Activated CD4-positive, alpha-beta T cell treated with anti-CD3 and anti-CD28 coated beads, Interleukin-2, Interleukin-6, amounts not matched to agents 100 ng/mL and 50 ng/mL, durations not matched to agents 16 hours and 8 hours (primary cell): Measurements from ENCODE around the gene NCOA7.
"Not testable (repeated sequence)": the region's sequence is repeated elsewhere in the genome, so short reads cannot be mapped to it uniquely, and the experiment has no call there.

Source experiments
- DNase-seq: peaks from one replicate; pipeline ENCODE4 v3.0.0-alpha.2; 2020

Gene NCOA7

GRCh38 chr6:125842091-125842626 lies 51.4 kb downstream of the NCOA7 start:
- no peak for DNase-seq

DNA sequence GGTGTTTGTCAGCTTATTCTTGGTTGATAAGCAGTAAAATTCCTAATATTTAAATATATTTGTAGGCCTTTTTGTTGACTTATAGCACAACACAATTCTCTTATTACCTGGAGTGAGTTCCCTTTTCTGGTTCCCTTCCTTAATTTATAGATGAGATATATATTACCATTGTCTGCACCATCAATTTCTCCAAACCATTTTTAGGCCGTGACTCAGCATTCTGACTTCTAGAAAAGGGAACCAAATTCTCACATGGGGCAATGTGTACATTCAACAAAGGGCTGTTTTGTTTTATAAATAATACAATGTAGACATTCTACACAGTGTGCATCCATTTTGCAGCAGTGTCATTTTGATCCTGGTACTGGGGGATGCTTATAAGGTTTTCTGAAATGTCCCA lies 52.8 kb downstream of the NCOA7 start:
- no peak for DNase-seq

GRCh38 chr6:125844989-125845388 lies 54.2 kb downstream of the NCOA7 start:
- no peak for DNase-seq

DNA sequence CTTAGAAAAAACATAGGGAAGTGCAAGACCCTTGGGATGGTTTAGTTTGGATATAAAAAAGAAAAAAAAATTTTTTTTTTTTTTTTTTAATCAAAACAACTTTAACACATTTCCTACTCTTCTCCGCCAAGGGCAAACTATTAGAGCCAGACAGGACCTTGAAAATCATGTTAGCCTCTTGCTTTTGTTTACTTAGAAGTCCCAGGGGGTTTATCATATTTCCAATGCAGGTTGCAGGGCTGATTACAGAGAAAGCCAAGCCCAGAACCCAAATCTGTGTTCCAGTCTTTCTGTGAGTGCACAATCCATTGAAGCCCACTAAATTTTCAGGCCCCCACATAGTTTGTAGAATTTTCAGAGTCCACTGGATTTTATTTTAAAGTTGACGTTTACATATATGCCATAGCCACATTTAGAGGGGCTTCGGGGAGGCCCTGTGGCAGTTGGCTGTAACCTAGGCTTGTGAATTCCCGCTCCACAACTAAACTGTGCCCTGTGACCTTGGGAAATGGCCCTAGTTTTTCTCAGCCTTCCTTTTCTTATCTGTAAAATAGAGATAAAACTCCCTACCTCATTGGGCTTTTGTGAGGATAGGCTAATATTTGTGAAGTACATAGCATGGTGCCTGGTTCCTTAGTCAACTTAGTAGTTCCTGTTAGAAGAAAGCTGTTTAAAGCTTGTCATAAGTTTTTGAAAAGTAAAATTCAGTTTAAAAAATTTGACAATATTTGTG lies 55.7 kb downstream of the NCOA7 start:
- no peak for DNase-seq

GRCh38 chr6:125848286-125848685 lies 57.5 kb downstream of the NCOA7 start:
- not testable (repeated sequence) for DNase-seq

GRCh38 chr6:125850361-125850760 lies 59.6 kb downstream of the NCOA7 start:
- no peak for DNase-seq

GRCh38 chr6:125852587-125852986 lies 61.8 kb downstream of the NCOA7 start:
- no peak for DNase-seq

- DNase-seq = no peak
Observed at GRCh38 chr6:125853168-125853567, 62.4 kb downstream of the NCOA7 start.

- no peak for DNase-seq
Observed at GRCh38 chr6:125853756-125854155, 63.0 kb downstream of the NCOA7 start.

- DNase-seq = no peak
Observed at GRCh38 chr6:125854355-125854754, 63.6 kb downstream of the NCOA7 start.

DNA sequence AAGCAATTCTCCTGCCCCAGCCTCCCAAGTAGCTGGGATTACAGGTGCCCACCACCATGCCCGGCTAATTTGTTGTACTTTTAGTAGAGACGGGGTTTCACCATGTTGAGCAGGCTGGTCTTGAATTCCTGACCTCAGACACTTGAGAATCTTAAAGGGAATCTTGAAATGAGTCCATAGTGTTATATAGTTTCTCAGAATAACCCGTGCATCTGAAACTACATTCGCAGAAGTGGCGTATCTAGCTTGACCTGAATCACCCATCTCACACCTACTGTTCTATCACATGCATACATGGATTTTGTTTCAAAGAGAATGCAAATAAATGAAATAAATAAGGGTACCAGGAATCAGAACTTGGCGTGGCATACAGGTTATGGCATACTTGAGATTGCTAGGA lies 65.0 kb downstream of the NCOA7 start:
- DNase-seq = peak; percentile 32

DNA sequence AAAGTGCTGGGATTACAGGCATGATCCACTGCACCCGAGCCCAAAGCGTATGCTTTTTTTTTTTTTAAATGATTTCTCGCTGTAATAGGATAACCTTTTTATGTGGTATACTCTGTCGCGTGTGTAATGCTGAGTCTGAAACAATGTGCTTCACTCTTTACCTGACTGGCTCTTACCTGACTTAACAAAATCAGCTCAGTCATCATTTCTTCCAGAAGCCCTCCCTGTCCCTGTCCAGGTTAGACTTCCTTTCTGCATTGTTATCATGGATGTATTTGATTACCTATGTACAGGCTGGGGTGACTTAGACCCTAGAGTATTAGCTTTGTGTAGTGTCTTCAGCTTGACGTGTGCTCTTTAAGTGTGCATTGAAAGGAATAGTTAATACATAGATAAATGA lies 67.1 kb downstream of the NCOA7 start:
- no peak for DNase-seq

DNA sequence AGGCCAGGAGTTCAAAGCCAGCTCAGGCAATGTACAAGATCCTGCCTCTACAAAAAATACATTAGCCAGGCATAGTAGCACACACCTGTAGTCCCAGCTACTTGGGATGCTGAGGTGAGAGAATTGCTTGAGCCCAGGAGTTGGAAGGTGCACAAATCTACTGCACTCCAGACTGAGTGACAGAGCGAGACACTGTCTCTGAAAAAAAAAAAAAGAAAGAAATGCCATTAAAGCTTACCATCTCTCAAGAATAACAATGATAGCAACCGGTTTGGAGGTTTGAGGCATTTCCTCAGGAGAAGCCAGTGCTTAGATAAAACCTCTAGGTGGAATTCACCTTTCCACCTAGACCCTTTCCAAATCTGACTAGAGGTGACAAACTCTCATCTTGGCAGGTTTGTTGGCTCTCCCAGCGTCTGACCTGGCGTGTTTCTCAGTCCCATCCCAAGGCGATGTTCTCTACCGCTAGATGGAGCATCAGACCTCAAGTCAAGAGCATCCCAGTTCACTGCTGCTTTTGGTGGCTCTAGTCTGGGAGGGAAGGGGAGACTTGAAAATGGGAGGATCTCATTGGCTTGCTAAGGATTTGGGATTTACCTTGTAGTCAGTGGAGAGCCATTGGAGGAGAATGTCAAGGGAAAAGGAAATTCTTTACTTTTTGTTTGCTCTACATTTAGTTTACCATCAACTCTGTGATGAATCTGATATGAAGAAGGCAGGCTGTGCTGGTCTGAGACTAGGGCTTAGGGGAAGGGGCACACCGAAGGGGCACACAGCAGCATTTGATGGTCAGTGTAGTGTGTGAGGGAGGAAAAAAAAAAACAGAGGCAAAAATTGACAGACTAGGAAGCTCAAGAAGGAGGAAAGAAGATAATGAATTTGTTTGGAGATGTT lies 67.9 kb downstream of the NCOA7 start:
- DNase-seq = peak; percentile 41

DNA sequence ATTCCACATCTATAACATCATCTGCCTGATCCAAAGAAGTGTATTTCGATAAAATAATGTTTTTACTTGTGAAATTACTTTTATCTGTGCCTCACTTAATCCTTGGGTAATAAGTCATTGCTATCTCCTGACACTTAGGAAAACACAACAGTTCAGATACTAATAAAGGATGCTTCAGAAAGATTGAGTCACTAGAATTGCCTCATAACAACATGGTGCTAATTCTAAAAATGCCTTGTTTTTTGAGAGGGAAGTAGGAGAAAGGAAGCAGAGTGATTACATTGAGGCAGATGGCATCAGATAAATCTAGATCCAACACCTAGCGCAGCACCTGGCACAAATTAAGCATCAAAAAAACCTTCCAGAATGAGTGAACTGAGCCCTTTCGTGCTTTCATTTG lies 69.0 kb downstream of the NCOA7 start:
- DNase-seq = no peak

GRCh38 chr6:125863023-125863422 lies 72.3 kb downstream of the NCOA7 start:
- no peak for DNase-seq

DNA sequence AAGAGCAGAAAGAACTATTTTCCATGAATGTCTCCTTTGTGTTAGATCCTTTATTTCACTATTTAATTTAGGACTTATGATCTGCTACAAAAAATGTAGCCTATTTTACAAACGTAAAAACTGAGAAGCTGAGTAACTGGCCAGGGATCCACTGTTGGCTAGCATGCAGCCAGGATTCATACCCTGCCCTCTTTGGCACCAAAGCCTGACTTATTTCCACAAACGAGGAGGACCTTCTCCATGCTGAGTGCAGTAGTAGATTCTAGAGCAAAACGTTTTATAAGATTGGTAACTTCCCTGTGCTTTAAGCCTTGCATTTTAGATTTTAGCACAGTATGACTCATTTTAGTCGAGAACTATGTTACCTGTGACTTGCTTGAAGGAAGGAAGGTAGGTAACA lies 74.3 kb downstream of the NCOA7 start:
- DNase-seq = no peak

GRCh38 chr6:125866433-125866832 lies 75.7 kb downstream of the NCOA7 start:
- DNase-seq = no peak

DNA sequence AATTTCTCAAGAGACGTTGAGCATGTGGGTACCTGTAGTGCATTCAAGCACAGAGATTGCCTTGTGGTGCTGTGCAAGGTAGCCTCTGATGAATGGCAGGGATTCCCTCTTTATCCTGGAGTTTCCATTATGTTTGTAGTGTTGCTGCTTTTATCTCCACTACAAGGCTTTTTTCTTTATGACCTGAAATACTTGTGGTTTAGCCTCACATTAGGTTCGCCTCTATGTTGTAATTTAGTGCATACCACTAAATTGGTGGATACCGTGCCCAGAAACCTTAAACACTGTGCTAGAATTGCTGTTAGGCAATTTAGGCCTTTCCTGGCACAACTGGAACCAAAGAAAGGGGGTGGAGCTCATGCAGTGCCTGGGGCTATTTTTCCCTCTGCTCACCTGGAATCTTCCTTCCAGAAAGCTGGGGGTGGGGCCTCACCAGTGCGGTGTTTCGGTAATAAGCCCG lies 76.8 kb downstream of the NCOA7 start:
- no peak for DNase-seq

DNA sequence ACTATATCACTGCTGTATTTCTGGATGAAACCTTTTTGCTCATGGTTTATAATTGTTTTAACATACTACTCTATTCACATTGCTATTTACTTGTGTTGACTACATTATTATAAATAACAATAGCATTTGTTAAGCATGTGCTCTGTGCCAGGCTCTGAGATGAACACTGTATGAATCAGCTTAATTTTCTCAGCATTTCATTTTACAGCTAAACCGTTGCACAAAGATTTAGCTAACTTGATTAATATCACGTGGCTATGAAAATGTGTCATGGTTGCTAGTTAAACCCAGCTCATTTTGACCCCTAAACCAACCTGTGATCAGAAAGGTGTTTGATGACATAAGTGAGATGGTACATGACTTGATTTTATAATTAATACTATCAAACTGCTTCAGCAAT lies 77.5 kb downstream of the NCOA7 start:
- no peak for DNase-seq

GRCh38 chr6:125868678-125869395 lies 78.1 kb downstream of the NCOA7 start:
- DNase-seq = no peak

DNA sequence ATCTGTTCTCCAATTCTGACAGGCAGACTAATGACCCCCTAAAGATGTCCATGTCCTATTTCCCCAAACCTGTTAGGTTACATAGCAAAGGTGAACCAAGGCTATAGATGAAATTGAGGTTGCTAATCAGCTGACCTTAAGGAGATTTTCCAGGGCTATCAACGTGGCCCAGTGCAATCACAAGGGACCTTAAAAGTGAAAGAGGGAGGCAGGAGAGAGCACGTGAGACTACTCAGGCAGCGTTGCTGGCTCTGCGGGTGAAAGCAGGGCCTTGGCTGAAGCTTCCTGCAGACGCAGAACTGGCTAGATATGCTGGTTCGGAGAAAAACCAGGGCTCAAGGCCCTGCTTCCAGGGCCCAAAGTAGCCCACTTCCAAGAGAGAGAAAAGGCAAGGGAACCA lies 78.7 kb downstream of the NCOA7 start:
- DNase-seq = no peak

DNA sequence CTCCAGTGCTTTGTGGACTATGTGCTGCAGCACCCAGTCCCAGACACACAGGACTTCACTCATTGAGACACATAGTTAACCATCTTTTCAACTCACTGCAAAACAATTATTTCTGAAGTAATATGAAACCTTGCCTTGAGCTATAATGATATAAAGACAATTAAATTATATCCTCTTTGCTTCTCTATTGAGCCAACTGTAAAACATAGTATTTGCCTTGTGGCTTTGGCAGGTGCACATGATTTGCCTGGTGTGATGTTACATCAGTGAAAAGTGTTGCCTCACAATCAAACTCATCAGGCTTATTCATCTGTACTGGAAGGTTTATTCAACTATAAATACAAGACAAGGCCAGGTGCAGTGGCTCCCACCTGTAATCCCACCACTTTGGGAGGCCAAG lies 80.6 kb downstream of the NCOA7 start:
- no peak for DNase-seq

GRCh38 chr6:125872259-125872921 lies 81.6 kb downstream of the NCOA7 start:
- no peak for DNase-seq
